ENCODE data around the gene ISCU.
"Not testable (repeated sequence)": the region's sequence is repeated elsewhere in the genome, so short reads cannot be mapped to it uniquely, and the experiment has no call there.

GRCh38 chr12:108574276-108574675 lies 11.9 kb downstream of the ISCU start:
- TF ChIP-seq CTCF, POLR2A (IDR thresholded peaks at IDR 0.05): not testable (repeated sequence)
